ENCODE data around the gene HIP1R.
"Not testable (repeated sequence)": the region's sequence is repeated elsewhere in the genome, so short reads cannot be mapped to it uniquely, and the experiment has no call there.

The HIP1R gene

DNA sequence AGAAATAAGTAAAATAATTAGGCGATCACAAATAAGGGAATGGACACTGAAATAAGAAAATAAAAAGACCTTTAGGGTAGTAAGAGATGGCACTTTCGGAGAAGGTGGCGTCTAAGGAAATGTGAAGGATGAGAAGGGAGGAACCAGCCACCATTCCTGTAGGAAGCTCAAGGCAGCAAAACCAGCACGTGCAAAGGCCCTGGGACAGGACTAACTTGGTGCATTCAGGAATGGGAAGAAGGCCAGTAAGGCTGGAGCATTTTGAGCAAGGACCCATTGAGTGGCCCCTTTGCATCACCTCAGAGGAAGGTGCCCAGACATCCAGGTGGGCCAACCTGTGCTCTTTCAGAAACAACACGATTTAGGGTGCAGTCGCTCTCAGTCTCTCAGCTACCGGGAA lies 61.4 kb downstream of the HIP1R start:
- no peak for DNase-seq

- no peak for DNase-seq
These were observed 64.6 kb downstream of the HIP1R start for GRCh38 chr12:122899887-122900286.

DNA sequence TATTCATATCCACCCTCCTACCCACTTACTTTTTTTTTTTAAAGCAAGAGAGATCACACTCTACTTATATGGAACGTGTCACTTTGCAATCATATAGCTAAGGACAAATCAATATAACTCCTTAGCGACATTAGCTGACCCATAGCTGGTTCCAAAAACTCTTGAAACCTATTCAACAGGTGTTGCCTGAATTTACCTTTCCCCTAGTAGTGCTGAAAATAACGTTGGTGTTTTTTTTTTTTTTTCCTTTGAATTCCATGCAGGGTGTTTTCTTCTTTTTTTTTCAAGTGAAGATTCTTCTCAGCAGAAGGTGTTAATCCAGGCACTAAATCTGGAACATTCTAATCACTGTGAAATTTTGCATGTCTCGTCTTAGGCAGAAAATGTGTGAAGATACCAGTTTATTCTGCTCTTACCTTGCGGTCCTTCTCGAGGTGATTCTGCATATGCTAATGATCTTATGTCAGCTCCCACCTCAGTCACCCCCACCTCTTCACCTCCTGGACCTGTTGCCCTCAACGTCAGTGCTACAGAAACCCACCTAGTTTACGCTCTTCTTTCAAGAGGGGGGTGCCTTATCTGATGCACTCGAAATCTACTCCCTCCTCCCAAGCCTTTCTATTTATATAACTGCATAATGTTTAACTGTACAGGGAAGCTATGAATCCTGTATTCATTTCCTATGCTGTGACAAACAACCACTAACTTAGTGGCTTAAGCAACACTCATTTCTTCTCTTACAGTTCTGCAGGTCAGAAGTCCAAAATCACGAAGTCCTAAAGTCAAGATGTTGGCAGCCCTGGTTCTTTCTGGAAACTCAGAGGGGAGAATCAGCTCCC lies 67.8 kb downstream of the HIP1R start:
- no peak for DNase-seq

DNA sequence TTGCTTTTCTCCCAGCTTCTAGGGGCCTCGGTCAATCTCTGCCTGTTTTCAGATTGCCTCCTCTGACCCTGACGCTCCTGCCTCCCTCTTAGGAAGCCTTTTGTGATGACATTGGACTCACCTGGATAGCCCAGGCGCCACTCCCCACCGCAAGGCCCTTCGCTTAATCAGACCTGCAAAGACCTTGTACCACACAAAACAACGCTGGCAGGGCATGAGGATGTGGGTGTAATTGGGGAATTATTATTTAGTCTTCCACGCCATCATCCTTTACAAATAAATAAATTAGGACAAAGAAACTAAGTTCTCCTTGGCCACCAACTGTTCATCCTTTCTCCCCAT lies 68.4 kb downstream of the HIP1R start:
- no peak for DNase-seq

DNA sequence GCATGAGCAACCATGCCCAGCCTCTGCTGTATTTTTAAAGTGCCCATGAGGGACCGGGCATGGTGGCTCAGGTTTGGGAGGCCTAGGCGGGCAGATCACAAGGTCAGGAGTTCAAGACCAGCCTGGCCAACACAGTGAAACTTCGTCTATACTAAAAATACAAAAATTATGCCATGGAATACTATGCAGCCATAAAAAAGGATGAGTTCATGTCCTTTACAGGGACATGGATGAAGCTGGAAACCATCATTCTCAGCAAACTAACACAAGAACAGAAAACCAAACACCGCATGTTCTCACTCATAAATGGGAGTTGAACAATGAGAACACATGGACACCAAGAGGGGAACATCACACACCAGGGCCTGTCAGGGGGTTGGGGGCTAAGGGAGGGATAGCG lies 70.0 kb downstream of the HIP1R start:
- not testable (repeated sequence) for DNase-seq

GRCh38 chr12:122908915-122909314 lies 73.7 kb downstream of the HIP1R start:
- DNase-seq: no peak

- DNase-seq: no peak
These were observed 74.4 kb downstream of the HIP1R start for GRCh38 chr12:122909442-122910288.

Measured in stimulated activated naive CD4-positive, alpha-beta T cell treated with Interleukin-2 at 50 U/mL for 16 hours (primary cell).